H1 (cell line): ENCODE data around the gene ZNF212. TPM values are rescaled to one million over a fixed set of nuclear protein-coding genes. Genes with fewer than 3 reads are reported as not detected.

Experiments used
- CTCF ChIA-PET: fragments of 300-600 bp; sonication (Branson Sonifier 250); formaldehyde crosslinking; loops from one replicate; lab custom pipeline; 2021; ENCODE audit not compliant: partially characterized antibody; lab: Charles Lee
- POLR2A ChIA-PET: fragments of 300-600 bp; sonication (Branson Sonifier 250); formaldehyde crosslinking; loops from one replicate; lab custom pipeline; 2021; ENCODE audit warnings: inconsistent platforms; ENCODE audit not compliant: partially characterized antibody; lab: Charles Lee
- DNase-seq, 2 experiments: peaks; one replicate each; pipeline versions ENCODE4 v3.0.0 to v3.0.0-alpha.2; 2010 to 2022; ENCODE audit warnings: low spot score in 2 of 2, low read depth in 1 of 2, mixed read lengths in 1 of 2
- FAIRE-seq: peaks from 2 replicates; lab custom pipeline; 2011; peaks lifted over from hg19 to GRCh38; lab: Jason Lieb, UNC
- H2AFZ ChIP-seq: 2 replicates; pipeline ENCODE4 v1.8.1; 2012; ENCODE audit warnings: low read length, inconsistent platforms
- H2AK5ac ChIP-seq: 2 replicates; pipeline ENCODE4 v1.6.1; 2013; ENCODE audit warnings: low read depth, low read length
- H2BK120ac ChIP-seq: replicated peaks from 2 replicates; pipeline ENCODE3; 2013; ENCODE audit warnings: low read depth, low read length, inconsistent platforms
- H2BK12ac ChIP-seq: 2 replicates; pipeline ENCODE4 v1.6.1; 2013; ENCODE audit warnings: low read depth, low read length
- H2BK15ac ChIP-seq: 2 replicates; pipeline ENCODE4 v1.6.1; 2013; ENCODE audit warnings: low read length
- H2BK20ac ChIP-seq: 2 replicates; pipeline ENCODE4 v1.6.1; 2013; ENCODE audit warnings: low read length
- H2BK5ac ChIP-seq: 2 replicates; pipeline ENCODE4 v1.6.1; 2013; ENCODE audit warnings: low read depth, low read length
- H3K14ac ChIP-seq: 2 replicates; pipeline ENCODE4 v1.6.1; 2013; ENCODE audit warnings: inconsistent platforms; ENCODE audit not compliant: insufficient read length
- H3K18ac ChIP-seq: 2 replicates; pipeline ENCODE4 v1.6.1; 2013; ENCODE audit warnings: low read length; ENCODE audit errors: extremely low read depth
- H3K23ac ChIP-seq: 2 replicates; pipeline ENCODE4 v1.6.1; 2013; ENCODE audit warnings: inconsistent platforms; ENCODE audit not compliant: insufficient read length
- H3K23me2 ChIP-seq: 2 replicates; pipeline ENCODE4 v1.6.1; 2013; ENCODE audit warnings: low read depth, low read length
- H3K27ac ChIP-seq: 2 replicates; pipeline ENCODE4 v1.6.1; 2011; ENCODE audit warnings: low read depth, low read length, inconsistent platforms
- H3K27me3 ChIP-seq, 4 experiments: replicated peaks in 1 of 4; 1 replicate in 1 of 4; 2 replicates in 3 of 4; pipeline versions ENCODE4 v1.6.1 to v1.8.1; 2011 to 2013; ENCODE audit warnings: low read length in 3 of 4, mild to moderate bottlenecking in 3 of 4, inconsistent platforms in 2 of 4, mixed read lengths in 2 of 4, moderate library complexity in 1 of 4; ENCODE audit not compliant: control insufficient read depth in 3 of 4, insufficient read depth in 3 of 4; ENCODE audit errors: extremely low read depth in 1 of 4
- H3K36me3 ChIP-seq, 4 experiments: 2 replicates each; pipeline versions ENCODE4 v1.6.1 to v1.8.1; 2011 to 2013; ENCODE audit warnings: mild to moderate bottlenecking in 4 of 4, low read length in 3 of 4, moderate library complexity in 2 of 4, control low read depth in 1 of 4, inconsistent platforms in 1 of 4; ENCODE audit not compliant: insufficient read depth in 4 of 4, control insufficient read depth in 2 of 4
- H3K4ac ChIP-seq: replicated peaks from 2 replicates; pipeline ENCODE3; 2013; ENCODE audit warnings: low read length, low read depth, mixed read lengths, inconsistent platforms; ENCODE audit not compliant: insufficient read length
- H3K4me1 ChIP-seq, 4 experiments: replicated peaks in 1 of 4; 1 replicate in 1 of 4; 2 replicates in 3 of 4; pipeline versions ENCODE4 v1.6.1 to v1.8.1; 2011 to 2013; ENCODE audit warnings: low read length in 3 of 4, inconsistent platforms in 2 of 4, mixed read lengths in 1 of 4; ENCODE audit not compliant: insufficient read depth in 4 of 4, control insufficient read depth in 3 of 4
- H3K4me2 ChIP-seq, 2 experiments: 2 replicates each; pipeline versions ENCODE4 v1.6.1 to v1.8.1; 2011 to 2013; ENCODE audit warnings: low read depth in 2 of 2, low read length in 2 of 2, control low read depth in 1 of 2, inconsistent platforms in 1 of 2, mild to moderate bottlenecking in 1 of 2; ENCODE audit not compliant: insufficient read depth in 1 of 2
- H3K4me3 ChIP-seq, 4 experiments: fragments of 200-600, 300-600 bp in 1 of 4; sonication (generic), shearing (Covaris generic), sonication (Bioruptor Twin) in 1 of 4; 2 replicates each; pipeline versions ENCODE4 v1.5.1 to v1.8.1; 2011 to 2016; ENCODE audit warnings: low read length in 4 of 4, low read depth in 3 of 4, control low read depth in 2 of 4, inconsistent platforms in 2 of 4, mild to moderate bottlenecking in 2 of 4, mixed read lengths in 1 of 4, moderate library complexity in 1 of 4; ENCODE audit not compliant: insufficient read depth in 2 of 4; ENCODE audit errors: extremely low read depth in 1 of 4
- H3K56ac ChIP-seq: replicated peaks from 2 replicates; pipeline ENCODE3; 2013; ENCODE audit warnings: low read depth, mild to moderate bottlenecking, mixed read lengths, low read length, inconsistent platforms; ENCODE audit not compliant: insufficient read length
- H3K79me1 ChIP-seq: 2 replicates; pipeline ENCODE4 v1.6.1; 2013; ENCODE audit warnings: low read depth, low read length, control low read depth
- H3K79me2 ChIP-seq, 2 experiments: 2 replicates each; pipeline versions ENCODE4 v1.6.1 to v1.8.1; 2012 to 2013; ENCODE audit warnings: low read length in 2 of 2, mild to moderate bottlenecking in 2 of 2, inconsistent platforms in 1 of 2; ENCODE audit not compliant: insufficient read depth in 2 of 2, control insufficient read depth in 1 of 2
- H3K9ac ChIP-seq, 4 experiments: replicated peaks in 1 of 4; 1 replicate in 1 of 4; 2 replicates in 3 of 4; pipeline versions ENCODE4 v1.6.1 to v1.8.1; 2011 to 2013; ENCODE audit warnings: low read depth in 3 of 4, low read length in 3 of 4, control low read depth in 2 of 4, mild to moderate bottlenecking in 2 of 4, moderate library complexity in 2 of 4, inconsistent platforms in 1 of 4; ENCODE audit errors: extremely low read depth in 1 of 4
- H3K9me3 ChIP-seq, 2 experiments: 2 replicates each; pipeline versions ENCODE4 v1.6.1 to v1.8.1; 2012 to 2013; ENCODE audit warnings: mild to moderate bottlenecking in 2 of 2, moderate library complexity in 2 of 2, control low read depth in 1 of 2, inconsistent platforms in 1 of 2, low read depth in 1 of 2, low read length in 1 of 2, mixed read lengths in 1 of 2; ENCODE audit not compliant: insufficient read depth in 2 of 2
- H4K20me1 ChIP-seq, 2 experiments: replicated peaks in 1 of 2; 2 replicates each; pipeline versions ENCODE3 to v1.8.1; 2011 to 2013; ENCODE audit warnings: inconsistent platforms in 2 of 2, low read length in 2 of 2, mild to moderate bottlenecking in 1 of 2; ENCODE audit not compliant: insufficient read depth in 2 of 2, control insufficient read depth in 1 of 2
- H4K5ac ChIP-seq: 2 replicates; pipeline ENCODE4 v1.6.1; 2013; ENCODE audit warnings: low read length, low read depth, mixed read lengths, inconsistent platforms; ENCODE audit not compliant: insufficient read length
- H4K8ac ChIP-seq: 2 replicates; pipeline ENCODE4 v1.8.0; 2013; ENCODE audit warnings: mild to moderate bottlenecking, moderate library complexity, low read length, inconsistent platforms; ENCODE audit not compliant: insufficient read depth; ENCODE audit errors: extremely low read depth
- H4K91ac ChIP-seq: replicated peaks from 2 replicates; pipeline ENCODE3; 2013; ENCODE audit warnings: low read length, mixed read lengths, inconsistent platforms; ENCODE audit not compliant: insufficient read length
- EZH2 ChIP-seq: fragments of 200-600 bp; sonication (generic); IDR thresholded peaks from 2 replicates; pipeline ENCODE4 v1.7.1; 2012; ENCODE audit warnings: low read depth, mild to moderate bottlenecking, moderate library complexity, low read length, inconsistent platforms; ENCODE audit not compliant: severe bottlenecking
- KDM1A ChIP-seq: fragments of 200-600, 300-600 bp; sonication (generic); IDR thresholded peaks from 2 replicates; pipeline ENCODE4 v1.7.1; 2016; ENCODE audit warnings: mild to moderate bottlenecking, low read length, borderline replicate concordance
- NANOG ChIP-seq: IDR thresholded peaks from 2 replicates; pipeline ENCODE4 v1.6.1; 2011; ENCODE audit warnings: low read length, low read depth, mild to moderate bottlenecking, inconsistent platforms; ENCODE audit not compliant: insufficient read depth, poor library complexity, severe bottlenecking
- POLR2A ChIP-seq, 2 experiments: IDR thresholded peaks; 1 replicate in 1 of 2; 2 replicates in 1 of 2; pipeline ENCODE4 v1.6.1; 2011; ENCODE audit warnings: low read depth in 2 of 2, low read length in 2 of 2, mild to moderate bottlenecking in 2 of 2; ENCODE audit errors: control extremely low read depth in 1 of 2
- POU5F1 ChIP-seq: IDR thresholded peaks from 2 replicates; pipeline ENCODE4 v1.6.1; 2011; ENCODE audit warnings: low read depth, mild to moderate bottlenecking, low read length, moderate library complexity
- RXRA ChIP-seq: IDR thresholded peaks from 2 replicates; pipeline ENCODE4 v1.6.1; 2011; ENCODE audit warnings: low read depth, mild to moderate bottlenecking, low read length, moderate library complexity; ENCODE audit not compliant: insufficient read depth
- SUZ12 ChIP-seq: fragments of 200-600 bp; sonication (generic); IDR thresholded peaks from 2 replicates; pipeline ENCODE4 v1.6.1; 2012; ENCODE audit warnings: mild to moderate bottlenecking, inconsistent platforms, low read length, moderate library complexity, mixed read lengths
- TCF12 ChIP-seq: IDR thresholded peaks from 2 replicates; pipeline ENCODE4 v1.6.1; 2011; ENCODE audit warnings: low read depth, mild to moderate bottlenecking, low read length
- WGBS, 2 experiments: shearing (Covaris generic) in 1 of 2; methylation state at CpG; one replicate each; pipeline versions ENCODE4 v1.1.6 to v1.1.7; 2013 to 2015; ENCODE audit warnings: low lambda C conversion rate in 2 of 2, mixed read lengths in 2 of 2, inconsistent platforms in 1 of 2, low coverage in 1 of 2, missing lambda C conversion rate in 1 of 2; ENCODE audit not compliant: insufficient replicate concordance in 2 of 2, insufficient coverage in 1 of 2, insufficient read length in 1 of 2; ENCODE audit errors: extremely low coverage in 1 of 2, missing lambda C conversion rate in 1 of 2; 5-methylcytosine and 5-hydroxymethylcytosine counted together
- polyA plus RNA-seq, 7 experiments: library from polyadenylated mRNA; depleted of rRNA in 3 of 7; stranded (reverse) in 5 of 7; unstranded in 2 of 7; fragments of >200 nt in 5 of 7; fragments of 200-250 nt in 2 of 7; gene quantifications; 1 replicate in 5 of 7; 2 replicates in 1 of 7; 4 replicates in 1 of 7; pipeline versions ENCODE4 v1.2.1 to v1.2.3, GENCODE V29; 2011 to 2013; ENCODE audit warnings: missing spikeins in 2 of 7, mixed read lengths in 2 of 7
- total RNA-seq: library from RNA; stranded (reverse); fragmentation: NEBNext Ultra II Directional; extraction: Animal tissue kit (Norgen Biotek cat#: 25700); gene quantifications from 2 replicates; pipeline ENCODE4 v1.2.1, GENCODE V29; 2021
- TF ChIP-seq, protein P1 (sequence below): IDR thresholded peaks from 2 replicates; pipeline ENCODE4 v1.6.1; 2012; ENCODE audit warnings: inconsistent platforms

The ZNF212 gene
- total and polyA plus RNA-seq, 2 of the 8 experiments (the other 6 are each of a cell fraction or from before 2014, with no cell fraction given): 6.7 to 19.3 TPM

DNA sequence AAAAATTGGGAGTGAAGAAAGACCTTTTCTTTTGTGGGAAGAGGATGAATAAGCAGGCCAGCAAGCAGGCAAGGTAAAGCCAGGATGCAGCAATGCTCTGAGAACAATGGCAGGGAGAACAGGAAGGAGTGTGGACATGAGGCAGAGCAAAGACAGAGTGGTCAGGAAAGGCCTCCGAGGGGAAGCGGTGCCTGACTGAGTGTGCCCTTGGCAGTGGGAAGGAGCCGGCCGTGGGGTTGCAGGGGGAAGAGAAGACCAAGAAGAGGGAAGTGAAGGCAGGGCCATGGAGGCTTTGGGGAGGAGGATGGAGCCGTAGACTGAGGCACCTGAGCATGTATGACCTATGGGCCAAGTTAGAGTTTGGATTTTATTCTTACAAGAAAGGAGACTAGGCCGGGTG is 21.9 kb upstream of the ZNF212 start:
- H3K27ac ChIP-seq: no peak overlapping the region
- WGBS, 2 experiments: 100% methylated on average over 6 of the region's 6 CpGs; no CpG with 5 or more reads in 1 of the 2 experiments
- H4K20me1 ChIP-seq: peaks cover 0 to 4% of the 10 kb centered on the region in 2 experiments
- H3K79me1 ChIP-seq: peaks cover 2% of the 10 kb centered on the region
- no peaks in the 10 kb centered on the region for H3K4me1 ChIP-seq
- H3K4me3 ChIP-seq: no peak overlapping the region
- no peak overlapping the region for H3K23ac ChIP-seq
- no peak overlapping the region for H3K9ac ChIP-seq
- H2AK5ac ChIP-seq: no peak overlapping the region
- POLR2A ChIA-PET: interaction anchor here (1.5 to 2.3 kb wide), 2 partner anchors 12 to 22 kb away, joined by 4 to 6 read pairs; partner anchors contain the start of gene ZNF282
- H3K23me2 ChIP-seq: no peaks in the 10 kb centered on the region
- DNase-seq (no peak), FAIRE-seq (no peak)
- H3K79me2 ChIP-seq: no peaks in the 10 kb centered on the region
- no peak overlapping the region for H3K14ac ChIP-seq
- CTCF ChIA-PET: no interaction called here
- no peak overlapping the region for H2BK5ac ChIP-seq
- no peak overlapping the region for H2AFZ ChIP-seq
- H3K27me3 ChIP-seq: no peaks in the 10 kb centered on the region
- no peak overlapping the region for H4K91ac ChIP-seq
- no peak overlapping the region for H3K4me2 ChIP-seq
- H3K18ac ChIP-seq: no peak overlapping the region
- no peak overlapping the region for H4K8ac ChIP-seq
- H4K5ac ChIP-seq: no peak overlapping the region
- H3K4ac ChIP-seq: no peak overlapping the region
- peaks cover 16 to 74% (median 39%) of the 10 kb centered on the region in 4 experiments for H3K36me3 ChIP-seq
- H2BK20ac ChIP-seq: no peak overlapping the region
- H2BK120ac ChIP-seq: no peak overlapping the region
- H2BK15ac ChIP-seq: no peak overlapping the region
- no peak overlapping the region for H2BK12ac ChIP-seq
- H3K56ac ChIP-seq: no peak overlapping the region
- no peaks in the 10 kb centered on the region for H3K9me3 ChIP-seq
- TF ChIP-seq EZH2 (no peak), POLR2A (IDR thresholded peaks at IDR 0.05; ENCODE audit: control extremely low read depth in 1 of 2, low read depth in 2 of 2, low read length in 2 of 2) (no peak), KDM1A (no peak), NANOG (no peak), RXRA (no peak), TCF12 (no peak), SUZ12 (no peak), POU5F1 (no peak)
- TF ChIP-seq, protein P1, sequence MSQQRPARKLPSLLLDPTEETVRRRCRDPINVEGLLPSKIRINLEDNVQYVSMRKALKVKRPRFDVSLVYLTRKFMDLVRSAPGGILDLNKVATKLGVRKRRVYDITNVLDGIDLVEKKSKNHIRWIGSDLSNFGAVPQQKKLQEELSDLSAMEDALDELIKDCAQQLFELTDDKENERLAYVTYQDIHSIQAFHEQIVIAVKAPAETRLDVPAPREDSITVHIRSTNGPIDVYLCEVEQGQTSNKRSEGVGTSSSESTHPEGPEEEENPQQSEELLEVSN: no peak
